CD4-positive, CD25-positive, alpha-beta regulatory T cell (primary cell): ENCODE measurements around the gene DHX29. TPM values are rescaled to one million over a fixed set of nuclear protein-coding genes. Genes with fewer than 3 reads are reported as not detected.

Source experiments
- ATAC-seq, 2 donors: fragments of 150-1000 bp; cut with Tn5 transposase; one replicate each; pipeline ENCODE4 v1.10.0; 2021; ENCODE audit warnings: low read depth in 2 of 2, moderate number of reproducible peaks in 2 of 2, moderate library complexity in 1 of 2
- DNase-seq, 3 donors: peaks; one replicate each; pipeline versions ENCODE4 v3.0.0 to v3.0.0-alpha.2; 2012 to 2022; ENCODE audit warnings: mixed read lengths in 1 of 3
- H3K27ac ChIP-seq: one replicate; pipeline ENCODE4 v1.7.0; 2013; ENCODE audit warnings: mild to moderate bottlenecking, low read length; ENCODE audit not compliant: insufficient read depth, poor library complexity, severe bottlenecking
- H3K27me3 ChIP-seq: one replicate; pipeline ENCODE4 v1.7.0; 2013; ENCODE audit warnings: low read length; ENCODE audit not compliant: control insufficient read depth, insufficient read depth
- H3K36me3 ChIP-seq: one replicate; pipeline ENCODE4 v1.7.0; 2013; ENCODE audit warnings: mild to moderate bottlenecking, low read length, moderate library complexity; ENCODE audit not compliant: control insufficient read depth, insufficient read depth
- H3K4me1 ChIP-seq: 2 replicates; pipeline ENCODE4 v1.7.0; 2013; ENCODE audit warnings: mild to moderate bottlenecking, low read length; ENCODE audit not compliant: insufficient read depth, control insufficient read depth, poor library complexity, severe bottlenecking
- H3K4me3 ChIP-seq: one replicate; pipeline ENCODE4 v1.7.0; 2013; ENCODE audit warnings: low read depth, mild to moderate bottlenecking, low read length, moderate library complexity
- H3K9me3 ChIP-seq, 2 experiments: 1 replicate in 1 of 2; 2 replicates in 1 of 2; pipeline ENCODE4 v1.7.0; 2013; ENCODE audit warnings: low read length in 2 of 2, mild to moderate bottlenecking in 1 of 2, moderate library complexity in 1 of 2; ENCODE audit not compliant: control insufficient read depth in 2 of 2
- H3K27ac Mint-ChIP-seq, 3 donors: one replicate each; pipeline ENCODE4 v1.8.0; 2020 to 2022; ENCODE audit warnings: mild to moderate bottlenecking in 3 of 3, mixed read lengths in 3 of 3, moderate library complexity in 2 of 3
- H3K27me3 Mint-ChIP-seq: one replicate; pipeline ENCODE4 v1.8.0; 2022; ENCODE audit warnings: mild to moderate bottlenecking, mixed read lengths
- H3K36me3 Mint-ChIP-seq: one replicate; pipeline ENCODE4 v1.8.0; 2020; ENCODE audit warnings: mixed read lengths
- H3K4me1 Mint-ChIP-seq, 4 donors: one replicate each; pipeline ENCODE4 v1.8.0; 2020 to 2022; ENCODE audit warnings: mixed read lengths in 4 of 4, mild to moderate bottlenecking in 1 of 4
- H3K4me3 Mint-ChIP-seq, 4 donors: one replicate each; pipeline ENCODE4 v1.8.0; 2020 to 2022; ENCODE audit warnings: mild to moderate bottlenecking in 4 of 4, mixed read lengths in 4 of 4, moderate library complexity in 3 of 4
- H3K9me3 Mint-ChIP-seq, 7 donors: one replicate each; pipeline ENCODE4 v1.8.0; 2020 to 2022; ENCODE audit warnings: mixed read lengths in 7 of 7, mild to moderate bottlenecking in 3 of 7, moderate library complexity in 2 of 7
- polyA plus RNA-seq, 4 donors: library from polyadenylated mRNA; unstranded; fragments of 300-500 nt; fragmentation: Illumina TruSeq; gene quantifications; one replicate each; pipeline ENCODE4 v1.2.3, GENCODE V29; 2021
- total RNA-seq: library from RNA; stranded (reverse); gene quantifications from one replicate; pipeline ENCODE4 v1.2.3, GENCODE V29; 2022

DHX29 gene
- total and polyA plus RNA-seq, 5 donors from 2014 or later = 12.5 to 28.5 (median 14.8) TPM

DNA sequence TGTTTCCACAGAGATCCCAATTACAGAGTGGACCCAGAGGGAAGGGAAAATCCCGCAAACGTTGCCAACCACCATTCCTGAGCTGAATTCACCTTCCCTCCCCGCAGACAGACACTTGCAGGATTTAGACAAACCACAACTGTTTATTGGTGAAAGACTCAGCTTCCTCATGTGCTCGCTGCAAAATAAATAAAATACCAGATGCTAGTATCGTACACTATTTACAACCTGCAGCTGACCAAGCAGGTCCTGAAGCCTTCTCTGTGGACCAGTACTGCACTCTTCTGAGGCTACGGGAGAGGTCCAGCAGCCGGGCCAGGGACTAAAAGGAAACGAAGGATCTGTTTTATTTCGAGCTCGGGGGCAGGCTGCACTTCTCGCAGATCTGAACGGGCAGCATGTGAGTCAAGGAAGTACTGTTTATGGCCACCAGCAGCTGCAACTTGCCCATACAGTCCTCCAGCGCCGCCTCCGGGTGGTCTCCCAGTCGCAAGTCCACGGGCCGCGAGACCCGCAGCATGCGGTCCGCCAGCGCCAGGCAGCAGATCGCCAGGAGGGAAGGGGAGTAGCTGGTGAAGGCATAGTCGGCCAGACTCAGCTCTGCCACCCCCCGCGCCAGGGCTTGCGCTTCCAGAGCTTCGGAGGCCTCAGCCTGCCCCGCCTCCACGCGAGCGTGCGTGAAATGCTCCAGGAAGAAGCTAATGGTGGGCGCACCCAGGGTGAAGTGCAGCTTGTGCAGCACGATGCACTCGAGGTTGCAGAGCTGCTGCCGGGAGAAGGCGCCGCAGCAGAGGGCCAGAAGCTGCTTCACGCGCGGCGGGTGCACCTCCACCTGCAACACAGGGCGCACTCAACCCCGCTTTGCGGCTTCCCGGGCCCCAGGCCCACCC lies 76.2 kb downstream of the DHX29 start:
- Histone ChIP-seq H3K4me1 (peaks cover 51% of the 10 kb centered on the region), H3K27me3 (peaks cover 45% of the 10 kb centered on the region), H3K36me3 (no peaks in the 10 kb centered on the region), H3K27ac (no peak overlapping the region), H3K4me3 (no peak overlapping the region), H3K9me3 (no peaks in the 10 kb centered on the region)
- Mint-ChIP-seq H3K9me3 (peaks cover 0 to 4% (median 0%) of the 10 kb centered on the region in 7 donors), H3K27me3 (peaks cover 84% of the 10 kb centered on the region), H3K36me3 (no peaks in the 10 kb centered on the region), H3K4me3 (peak overlapping the region; percentile 81 to 89 (median 85)), H3K27ac (no peak overlapping the region), H3K4me1 (peaks cover 7 to 54% (median 35%) of the 10 kb centered on the region in 4 donors)
- DNase-seq (peak in 1 of 3 donors; percentile 29), ATAC-seq (no peak)

DNA sequence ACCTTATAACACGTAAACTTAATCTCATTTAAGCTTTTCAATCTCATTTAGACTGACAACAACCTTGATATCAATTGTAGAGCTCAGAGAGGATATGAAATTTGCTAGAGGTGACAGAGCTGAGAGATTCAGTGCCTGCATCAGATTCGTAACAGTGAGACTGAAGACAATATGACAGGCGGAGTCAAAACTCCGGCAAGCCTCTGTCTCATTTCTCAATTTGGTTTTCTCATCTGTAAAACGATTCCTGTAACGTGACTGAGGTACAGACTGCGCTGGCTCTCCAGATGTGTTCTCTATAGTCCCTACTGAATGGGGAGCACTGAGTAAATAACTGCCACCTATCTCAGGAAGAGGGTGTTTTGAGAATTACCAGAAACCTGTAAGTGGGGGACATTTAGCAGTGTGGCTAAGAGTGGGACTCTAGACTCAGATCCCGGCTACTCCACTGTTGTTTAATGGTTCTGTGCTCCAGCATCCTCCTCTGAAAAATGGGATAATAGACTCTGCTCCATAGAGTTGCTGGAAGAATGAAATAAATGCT lies 77.3 kb downstream of the DHX29 start:
- H3K9me3 ChIP-seq = no peaks in the 10 kb centered on the region
- H3K27ac ChIP-seq = no peak overlapping the region
- Mint-ChIP-seq H3K4me1 (peaks cover 7 to 59% (median 39%) of the 10 kb centered on the region in 4 donors), H3K4me3 (peak overlapping the region in 2 of 4 donors; percentile 81 to 89), H3K27ac (no peak overlapping the region), H3K9me3 (peaks cover 0 to 5% (median 0%) of the 10 kb centered on the region in 7 donors), H3K27me3 (peaks cover 84% of the 10 kb centered on the region), H3K36me3 (no peaks in the 10 kb centered on the region)
- no peak for ATAC-seq
- no peaks in the 10 kb centered on the region for H3K36me3 ChIP-seq
- H3K27me3 ChIP-seq = peaks cover 56% of the 10 kb centered on the region
- no peak overlapping the region for H3K4me3 ChIP-seq
- DNase-seq = no peak
- H3K4me1 ChIP-seq = peaks cover 55% of the 10 kb centered on the region

DNA sequence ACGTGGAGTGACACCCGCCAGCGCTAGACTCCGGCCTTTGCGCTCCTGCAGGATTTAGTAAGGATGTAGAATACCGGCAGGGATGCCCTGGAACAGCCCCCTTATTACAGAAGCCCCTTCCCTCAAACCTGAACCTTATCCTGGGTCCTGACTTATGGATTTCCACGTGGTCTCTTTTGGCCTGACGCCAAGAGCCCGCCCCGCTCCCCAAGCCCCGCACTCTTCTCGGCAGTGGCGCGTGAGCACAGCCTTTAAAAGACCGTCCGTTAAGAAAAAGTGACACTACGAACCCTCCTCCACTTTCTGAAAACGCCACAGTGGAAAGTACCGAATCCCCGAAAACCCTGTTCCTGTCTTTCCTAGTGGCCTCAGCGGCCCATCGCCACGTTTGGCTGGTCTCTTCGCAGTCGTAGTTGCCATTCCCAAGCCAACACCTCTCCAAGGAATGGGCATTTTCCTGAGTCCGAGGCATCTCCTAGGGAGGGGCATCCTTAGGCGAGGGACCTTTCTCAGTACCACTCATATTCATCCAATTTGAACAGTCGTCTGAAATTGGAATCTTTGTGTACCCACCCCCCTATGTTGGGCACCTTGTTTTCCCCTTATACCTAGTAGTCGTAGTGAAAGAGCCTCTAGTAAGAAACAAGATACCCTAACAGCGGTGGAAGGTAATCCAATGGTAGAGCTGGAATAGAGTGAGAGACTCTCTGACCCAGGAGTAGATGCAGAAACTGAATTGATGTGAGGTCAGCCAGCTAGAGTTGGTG lies 79.6 kb downstream of the DHX29 start:
- Mint-ChIP-seq H3K4me3 (peak overlapping the region; percentile 5 to 83 (median 53)), H3K27me3 (peaks cover 91% of the 10 kb centered on the region), H3K9me3 (peaks cover 0 to 5% (median 0%) of the 10 kb centered on the region in 7 donors), H3K36me3 (no peaks in the 10 kb centered on the region), H3K27ac (no peak overlapping the region), H3K4me1 (peaks cover 7 to 60% (median 38%) of the 10 kb centered on the region in 4 donors)
- Histone ChIP-seq H3K4me1 (peaks cover 50% of the 10 kb centered on the region), H3K27ac (no peak overlapping the region), H3K36me3 (no peaks in the 10 kb centered on the region), H3K27me3 (peaks cover 63% of the 10 kb centered on the region), H3K9me3 (no peaks in the 10 kb centered on the region), H3K4me3 (no peak overlapping the region)
- DNase-seq (no peak), ATAC-seq (no peak)

- H3K4me1 ChIP-seq = peaks cover 44% of the 10 kb centered on the region
- Mint-ChIP-seq H3K4me3 (peak within 1 kb of the TSS; percentile 39 to 83 (median 68)), H3K36me3 (no peaks in the 10 kb centered on the region), H3K27me3 (peaks cover 91% of the 10 kb centered on the region), H3K4me1 (peaks cover 5 to 57% (median 35%) of the 10 kb centered on the region in 4 donors), H3K27ac (no peak within 1 kb of the TSS), H3K9me3 (peaks cover 0 to 5% (median 0%) of the 10 kb centered on the region in 7 donors)
- H3K9me3 ChIP-seq = no peaks in the 10 kb centered on the region
- H3K27ac ChIP-seq = no peak within 1 kb of the TSS
- peak within 1 kb of the TSS; percentile 1 for H3K4me3 ChIP-seq
- H3K27me3 ChIP-seq = peaks cover 69% of the 10 kb centered on the region
- no peaks in the 10 kb centered on the region for H3K36me3 ChIP-seq
- ATAC-seq (peak in 1 of 2 donors; percentile 21), DNase-seq (peak in 1 of 3 donors; percentile 52)
Measured at GRCh38 chr5:55226934-55227663, 80.4 kb downstream of the DHX29 start, which contains the start of gene MCIDAS. Gene MCIDAS, minus strand, starts transcription at chr5:55227315. Its CDS starts 177 bp downstream, at chr5:55227138.

DNA sequence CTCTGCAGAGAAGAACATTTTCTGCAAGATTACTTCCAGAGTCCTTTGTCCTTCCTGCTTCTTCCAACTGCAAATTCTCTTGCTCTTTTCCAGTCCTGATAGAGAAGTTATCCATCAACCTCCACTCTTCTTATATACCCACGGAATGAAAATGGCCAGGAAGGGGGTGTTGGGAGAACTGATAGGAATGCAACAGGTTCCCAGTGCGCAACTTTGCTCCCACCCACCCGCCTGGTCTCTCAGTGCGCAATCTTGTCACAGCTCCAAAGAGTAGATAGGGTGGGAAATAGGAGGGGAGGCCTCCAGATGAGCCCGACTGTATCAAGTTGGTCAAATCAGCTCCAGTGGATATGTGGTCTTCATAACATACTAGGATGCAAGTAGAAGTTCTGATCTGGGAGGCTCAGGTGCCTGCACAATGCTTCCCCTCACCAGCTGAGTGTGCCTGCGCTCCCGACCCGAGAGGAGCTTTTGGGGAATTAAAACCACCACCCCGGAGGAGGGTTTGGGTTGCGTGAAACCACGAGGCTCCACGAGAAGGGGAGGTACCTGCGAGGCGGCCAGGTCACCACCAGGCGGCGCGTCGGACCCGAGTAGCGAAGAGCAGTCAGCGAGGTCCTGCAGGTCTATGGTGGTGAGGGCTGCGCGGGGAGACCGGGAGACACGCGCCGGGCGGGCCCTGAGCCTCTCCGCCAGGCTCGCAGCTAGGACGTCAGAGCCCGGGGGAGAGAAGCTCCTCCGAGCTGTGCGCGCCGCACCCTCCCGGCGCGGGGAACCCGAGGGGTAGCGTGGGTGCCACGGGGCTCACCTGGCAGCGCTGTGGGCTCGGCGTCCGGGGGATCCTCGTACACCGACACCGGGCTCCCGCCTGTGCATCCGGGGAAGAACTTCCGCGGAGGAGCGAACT lies 81.2 kb downstream of the DHX29 start:
- Mint-ChIP-seq H3K9me3 (peaks cover 0 to 5% (median 0%) of the 10 kb centered on the region in 7 donors), H3K4me1 (peaks cover 1 to 52% (median 31%) of the 10 kb centered on the region in 4 donors), H3K27ac (no peak overlapping the region), H3K36me3 (no peaks in the 10 kb centered on the region), H3K4me3 (peak overlapping the region; percentile 39 to 74 (median 65)), H3K27me3 (peaks cover 91% of the 10 kb centered on the region)
- H3K27ac ChIP-seq = no peak overlapping the region
- peak; percentile 34 to 41 for ATAC-seq
- H3K27me3 ChIP-seq = peaks cover 69% of the 10 kb centered on the region
- H3K9me3 ChIP-seq = no peaks in the 10 kb centered on the region
- peak overlapping the region; percentile 1 for H3K4me3 ChIP-seq
- peaks cover 36% of the 10 kb centered on the region for H3K4me1 ChIP-seq
- H3K36me3 ChIP-seq = no peaks in the 10 kb centered on the region
- peak in 1 of 3 donors; percentile 60 for DNase-seq

GRCh38 chr5:55225346-55225745 lies 82.1 kb downstream of the DHX29 start:
- H3K36me3 Mint-ChIP-seq = no peaks in the 10 kb centered on the region
- no peak for DNase-seq
- no peak for ATAC-seq
- no peaks in the 10 kb centered on the region for H3K36me3 ChIP-seq
- peaks cover 41% of the 10 kb centered on the region for H3K4me1 ChIP-seq
- no peaks in the 10 kb centered on the region for H3K9me3 ChIP-seq
- H3K4me1 Mint-ChIP-seq = peaks cover 5 to 52% (median 30%) of the 10 kb centered on the region in 4 donors
- peaks cover 66% of the 10 kb centered on the region for H3K27me3 ChIP-seq
- no peak overlapping the region for H3K4me3 ChIP-seq
- no peak overlapping the region for H3K27ac Mint-ChIP-seq
- peak overlapping the region in 2 of 4 donors; percentile 63 to 67 for H3K4me3 Mint-ChIP-seq
- H3K9me3 Mint-ChIP-seq = peaks cover 0 to 5% (median 0%) of the 10 kb centered on the region in 7 donors
- no peak overlapping the region for H3K27ac ChIP-seq
- peaks cover 91% of the 10 kb centered on the region for H3K27me3 Mint-ChIP-seq
